Glutamatergic neuron (in vitro differentiated cells): ENCODE data around the gene ZMYND8. TPM values are rescaled to one million over a fixed set of nuclear protein-coding genes. Genes with fewer than 3 reads are reported as not detected.

Source experiments
- DNase-seq: peaks from one replicate; pipeline ENCODE4 v3.0.0; 2022
- H3K27ac Mint-ChIP-seq: one replicate; pipeline ENCODE4 v1.8.0; 2020; ENCODE audit warnings: mild to moderate bottlenecking, mixed read lengths, inconsistent platforms; ENCODE audit not compliant: unreplicated experiment
- H3K27me3 Mint-ChIP-seq: one replicate; pipeline ENCODE4 v1.8.0; 2020; ENCODE audit warnings: mild to moderate bottlenecking, moderate library complexity, mixed read lengths, inconsistent platforms; ENCODE audit not compliant: unreplicated experiment
- H3K36me3 Mint-ChIP-seq: one replicate; pipeline ENCODE4 v1.8.0; 2020; ENCODE audit warnings: mild to moderate bottlenecking, mixed read lengths, inconsistent platforms; ENCODE audit not compliant: unreplicated experiment
- H3K4me1 Mint-ChIP-seq: one replicate; pipeline ENCODE4 v1.8.0; 2020; ENCODE audit warnings: mild to moderate bottlenecking, low read depth, mixed read lengths, inconsistent platforms; ENCODE audit not compliant: unreplicated experiment
- H3K4me3 Mint-ChIP-seq: one replicate; pipeline ENCODE4 v1.8.0; 2020; ENCODE audit warnings: mild to moderate bottlenecking, mixed read lengths, inconsistent platforms; ENCODE audit not compliant: unreplicated experiment
- H3K9me3 Mint-ChIP-seq: one replicate; pipeline ENCODE4 v1.8.0; 2020; ENCODE audit warnings: mild to moderate bottlenecking, moderate library complexity, mixed read lengths, inconsistent platforms; ENCODE audit not compliant: unreplicated experiment
- CTCF ChIP-seq: fragments of 200-600 bp; sonication (generic); IDR thresholded peaks from one replicate; pipeline ENCODE4 v1.5.0; 2021; ENCODE audit not compliant: partially characterized antibody, unreplicated experiment
- total RNA-seq: library from RNA; stranded (reverse); fragmentation: NEBNext Ultra II Directional; extraction: Animal tissue kit (Norgen Biotek cat#: 25700); gene quantifications from one replicate; pipeline ENCODE4 v1.2.1, GENCODE V29; 2021; ENCODE audit not compliant: unreplicated experiment

ZMYND8 gene
- total RNA-seq, 1 donor from 2014 or later, result 116 TPM

- Mint-ChIP-seq H3K27ac (no peak overlapping the region), H3K9me3 (peaks cover 4% of the 10 kb centered on the region), H3K36me3 (peaks cover 10% of the 10 kb centered on the region), H3K4me3 (no peak overlapping the region), H3K4me1 (no peaks in the 10 kb centered on the region), H3K27me3 (no peaks in the 10 kb centered on the region)
- DNase-seq, result no peak
- no peak for TF ChIP-seq CTCF
Measured at GRCh38 chr20:47189060-47189459, 167.4 kb downstream of the ZMYND8 start.

- Mint-ChIP-seq H3K9me3 (peaks cover 4% of the 10 kb centered on the region), H3K4me1 (no peaks in the 10 kb centered on the region), H3K27me3 (no peaks in the 10 kb centered on the region), H3K36me3 (peaks cover 10% of the 10 kb centered on the region), H3K27ac (no peak overlapping the region), H3K4me3 (no peak overlapping the region)
- no peak for TF ChIP-seq CTCF
- DNase-seq, result no peak
Measured at GRCh38 chr20:47188540-47188939, 168.0 kb downstream of the ZMYND8 start.

DNA sequence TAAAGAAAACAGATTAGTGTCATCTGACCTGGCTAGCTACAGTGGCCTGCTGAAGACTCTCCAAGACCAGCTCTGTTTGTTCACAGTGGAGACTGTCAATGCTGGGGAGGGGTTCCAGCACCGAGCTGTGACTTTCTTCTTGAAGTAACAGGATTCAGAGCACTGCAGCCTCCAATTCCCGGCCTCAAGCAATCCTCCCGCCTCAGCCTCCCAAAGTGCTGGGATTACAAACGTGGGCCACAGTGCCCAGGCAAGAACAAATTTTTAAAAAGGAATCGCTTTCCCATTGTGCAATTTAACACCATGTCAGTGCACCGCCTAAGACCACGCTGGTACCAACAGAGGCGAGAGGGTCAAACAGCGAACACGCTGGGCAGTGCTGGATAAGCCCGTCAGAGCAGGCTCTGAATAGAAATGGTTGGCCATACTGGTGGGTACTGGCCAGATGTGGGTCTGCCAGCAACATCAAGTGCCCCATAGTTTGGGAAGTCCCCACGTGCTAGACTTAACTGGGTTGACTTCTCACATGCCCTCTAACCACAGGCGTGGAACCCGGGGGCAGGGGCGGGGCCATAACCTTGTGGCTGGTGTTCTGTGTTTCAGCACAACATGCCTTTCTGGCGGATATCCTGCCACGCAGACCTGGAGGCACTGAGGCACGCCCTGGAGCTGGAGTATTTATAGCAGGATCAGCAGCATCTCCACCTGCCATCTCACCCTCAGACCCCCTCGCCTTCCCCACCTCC is 168.9 kb downstream of the ZMYND8 start:
- Mint-ChIP-seq H3K9me3 (peaks cover 4% of the 10 kb centered on the region), H3K27ac (no peak overlapping the region), H3K4me1 (no peaks in the 10 kb centered on the region), H3K27me3 (no peaks in the 10 kb centered on the region), H3K36me3 (peaks cover 10% of the 10 kb centered on the region), H3K4me3 (no peak overlapping the region)
- DNase-seq, result no peak
- TF ChIP-seq CTCF, result no peak

GRCh38 chr20:47183367-47183766 is 173.1 kb downstream of the ZMYND8 start:
- DNase-seq, result no peak
- Mint-ChIP-seq H3K27me3 (no peaks in the 10 kb centered on the region), H3K4me3 (no peak overlapping the region), H3K9me3 (peaks cover 3% of the 10 kb centered on the region), H3K27ac (no peak overlapping the region), H3K36me3 (peaks cover 2% of the 10 kb centered on the region), H3K4me1 (no peaks in the 10 kb centered on the region)
- no peak for TF ChIP-seq CTCF

DNA sequence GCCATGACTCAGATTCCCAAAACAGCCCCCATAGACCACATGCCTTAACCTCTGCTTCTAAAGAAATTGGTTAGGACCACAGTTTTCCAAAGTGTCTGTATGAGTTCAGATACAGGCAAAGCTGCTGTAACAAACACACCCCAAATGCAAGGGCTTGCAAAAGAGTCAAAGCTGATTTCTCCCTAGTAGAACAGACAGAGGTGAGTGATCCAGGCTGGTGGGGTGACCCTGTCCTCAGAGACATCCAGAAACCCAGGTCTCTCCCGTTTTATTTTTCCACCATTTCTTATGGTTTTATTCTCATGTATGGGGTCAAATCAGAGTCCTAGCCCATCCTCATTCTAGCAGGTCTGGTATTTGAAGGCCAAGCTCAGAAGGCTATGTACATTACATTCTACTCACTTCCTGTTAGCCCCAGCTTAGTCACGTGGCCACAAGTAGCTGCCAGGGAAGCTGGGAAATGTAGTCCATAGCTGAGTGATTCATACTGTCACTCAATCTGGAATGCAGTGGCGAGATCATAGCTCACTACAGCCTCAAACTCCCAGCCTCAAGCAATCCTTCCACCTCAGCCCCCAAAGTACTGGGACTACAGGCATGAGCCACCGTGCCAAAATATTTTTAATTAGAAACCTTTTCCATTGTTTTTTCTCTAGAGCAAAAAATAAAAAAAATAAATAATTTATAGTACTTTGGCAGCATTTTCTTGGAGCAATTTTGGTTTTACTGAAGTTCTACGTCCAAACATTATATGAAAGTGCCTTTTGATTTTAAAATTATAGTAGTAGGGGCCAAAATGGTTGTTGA is 175.2 kb downstream of the ZMYND8 start:
- no peaks in the 10 kb centered on the region for H3K27me3 Mint-ChIP-seq
- no peak for DNase-seq
- TF ChIP-seq CTCF, result no peak
- H3K27ac Mint-ChIP-seq, result no peak overlapping the region
- H3K36me3 Mint-ChIP-seq, result peaks cover 7% of the 10 kb centered on the region
- no peak overlapping the region for H3K4me3 Mint-ChIP-seq
- peaks cover 4% of the 10 kb centered on the region for H3K9me3 Mint-ChIP-seq
- no peaks in the 10 kb centered on the region for H3K4me1 Mint-ChIP-seq
